GM12864 (cell line): ENCODE data around the gene KDM4C.

ENCODE experiments used
- DNase-seq: peaks from one replicate; pipeline ENCODE4 v3.0.0-alpha.2; 2011; ENCODE audit warnings: low read depth
- H3K4me3 ChIP-seq: 2 replicates; pipeline ENCODE4 v1.5.1; 2011; ENCODE audit warnings: mild to moderate bottlenecking, low read depth, low read length, control low read depth
- TF ChIP-seq, protein P1 (sequence below): IDR thresholded peaks from 2 replicates; pipeline ENCODE4 v1.5.1; 2011; ENCODE audit warnings: low read depth, mild to moderate bottlenecking, moderate library complexity, low read length, control low read depth, inconsistent platforms; ENCODE audit errors: missing control alignments

The KDM4C gene

DNA sequence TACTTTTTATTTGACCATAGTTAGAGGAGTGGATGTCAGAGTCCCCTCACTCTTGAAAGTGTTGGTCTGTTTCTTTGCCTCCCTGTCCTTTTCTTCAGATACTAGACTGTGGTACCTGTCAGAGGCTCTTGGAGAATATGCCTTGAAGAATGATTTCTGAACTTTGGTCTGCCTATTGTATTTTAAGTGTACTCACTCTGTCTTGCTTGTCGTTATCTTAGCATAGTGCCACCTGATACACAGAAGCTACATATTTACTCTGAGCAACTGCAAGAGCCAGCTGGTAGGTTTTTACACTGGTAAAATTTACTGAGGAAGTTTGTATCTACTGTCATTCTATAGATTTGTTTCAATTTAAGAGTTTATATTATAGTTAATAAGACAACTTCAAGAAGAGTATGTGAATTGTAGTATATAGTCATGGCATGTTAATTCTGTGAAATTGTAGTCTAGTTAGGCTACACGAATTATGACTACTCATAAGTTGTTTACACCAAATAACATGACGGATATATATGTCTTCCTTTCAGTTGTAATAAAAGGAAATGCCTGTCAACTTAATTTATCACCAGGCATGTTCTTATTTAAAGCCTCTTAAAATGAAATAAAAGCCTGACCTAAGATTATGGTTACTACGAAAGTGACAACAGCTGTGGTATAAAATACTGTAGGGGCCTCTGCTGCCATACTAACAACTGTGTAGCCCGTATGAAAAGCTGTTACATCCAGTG, 201.7 kb downstream of the KDM4C start:
- TF ChIP-seq, protein P1, sequence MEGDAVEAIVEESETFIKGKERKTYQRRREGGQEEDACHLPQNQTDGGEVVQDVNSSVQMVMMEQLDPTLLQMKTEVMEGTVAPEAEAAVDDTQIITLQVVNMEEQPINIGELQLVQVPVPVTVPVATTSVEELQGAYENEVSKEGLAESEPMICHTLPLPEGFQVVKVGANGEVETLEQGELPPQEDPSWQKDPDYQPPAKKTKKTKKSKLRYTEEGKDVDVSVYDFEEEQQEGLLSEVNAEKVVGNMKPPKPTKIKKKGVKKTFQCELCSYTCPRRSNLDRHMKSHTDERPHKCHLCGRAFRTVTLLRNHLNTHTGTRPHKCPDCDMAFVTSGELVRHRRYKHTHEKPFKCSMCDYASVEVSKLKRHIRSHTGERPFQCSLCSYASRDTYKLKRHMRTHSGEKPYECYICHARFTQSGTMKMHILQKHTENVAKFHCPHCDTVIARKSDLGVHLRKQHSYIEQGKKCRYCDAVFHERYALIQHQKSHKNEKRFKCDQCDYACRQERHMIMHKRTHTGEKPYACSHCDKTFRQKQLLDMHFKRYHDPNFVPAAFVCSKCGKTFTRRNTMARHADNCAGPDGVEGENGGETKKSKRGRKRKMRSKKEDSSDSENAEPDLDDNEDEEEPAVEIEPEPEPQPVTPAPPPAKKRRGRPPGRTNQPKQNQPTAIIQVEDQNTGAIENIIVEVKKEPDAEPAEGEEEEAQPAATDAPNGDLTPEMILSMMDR, result no peak
- no peak overlapping the region for H3K4me3 ChIP-seq
- no peak for DNase-seq

DNA sequence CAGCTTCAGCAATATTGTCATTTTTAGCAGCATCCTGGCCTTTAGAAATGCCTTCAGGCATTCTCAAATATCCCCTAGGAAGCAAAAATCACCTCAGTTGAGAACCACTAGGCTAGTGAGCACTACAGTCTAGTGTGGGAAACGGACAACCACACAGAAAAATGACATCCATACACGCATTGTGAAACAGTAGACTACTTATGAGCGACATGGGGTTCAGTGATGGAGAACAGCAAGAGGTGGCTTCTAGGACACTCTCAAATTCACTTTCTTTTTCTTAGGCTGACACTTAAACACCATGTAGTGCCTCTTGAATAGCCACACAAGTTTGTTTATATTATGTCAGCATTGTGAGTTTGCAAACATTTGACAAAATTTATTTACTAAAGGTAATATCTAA, 203.0 kb downstream of the KDM4C start:
- no peak for DNase-seq
- no peak overlapping the region for H3K4me3 ChIP-seq
- TF ChIP-seq, protein P1, result no peak

DNA sequence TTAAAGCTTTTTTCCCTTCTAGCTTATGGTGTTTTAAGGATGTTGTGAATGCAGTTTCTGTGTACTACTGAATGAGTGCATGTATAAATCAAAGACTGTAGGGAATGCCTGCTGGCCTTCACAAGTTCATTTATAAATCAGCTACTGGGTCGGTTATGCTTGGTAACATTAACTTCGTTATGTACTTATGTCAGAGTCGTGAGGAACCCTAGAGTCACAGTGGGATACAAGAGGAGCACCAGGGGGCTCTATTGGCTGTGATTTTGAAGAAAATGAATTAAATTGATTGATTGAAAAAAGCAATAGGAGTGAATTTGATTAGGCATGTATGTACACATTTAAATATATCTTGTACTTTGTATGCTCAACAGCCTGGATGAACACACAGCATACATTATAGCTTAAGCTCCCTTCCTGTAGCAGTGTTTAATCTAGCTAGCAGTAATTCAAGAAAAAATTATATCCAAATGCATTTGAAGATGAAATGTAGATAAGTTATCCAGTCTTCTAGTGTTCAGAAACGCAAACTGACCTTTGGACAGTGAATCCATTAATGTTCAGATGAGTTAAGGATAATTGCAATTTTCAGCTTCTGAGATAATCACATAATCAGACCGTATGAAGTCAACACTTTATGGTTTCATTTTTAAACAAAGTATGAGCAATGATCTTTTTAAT, 204.2 kb downstream of the KDM4C start:
- no peak overlapping the region for H3K4me3 ChIP-seq
- TF ChIP-seq, protein P1, result no peak
- DNase-seq, result no peak

DNA sequence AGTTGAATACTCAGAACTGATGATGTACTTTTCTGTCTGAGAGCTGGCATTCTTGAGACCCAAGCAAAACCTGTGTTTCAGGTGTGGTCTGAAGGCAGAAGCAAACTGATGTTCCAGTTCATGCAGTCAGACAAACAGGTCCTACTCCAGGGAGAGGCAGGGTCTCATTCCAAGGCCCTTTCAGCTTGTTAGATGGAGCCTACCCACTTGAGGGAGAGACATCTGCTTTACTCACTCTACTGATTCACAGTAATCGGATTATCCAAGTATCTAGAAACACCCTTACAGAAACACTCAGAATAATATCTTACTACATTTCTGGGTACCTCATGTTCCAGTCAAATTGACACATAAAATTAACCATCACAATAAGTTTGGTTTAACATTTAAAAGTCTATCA, 207.8 kb downstream of the KDM4C start:
- DNase-seq, result no peak
- TF ChIP-seq, protein P1, result no peak
- H3K4me3 ChIP-seq, result no peak overlapping the region

DNA sequence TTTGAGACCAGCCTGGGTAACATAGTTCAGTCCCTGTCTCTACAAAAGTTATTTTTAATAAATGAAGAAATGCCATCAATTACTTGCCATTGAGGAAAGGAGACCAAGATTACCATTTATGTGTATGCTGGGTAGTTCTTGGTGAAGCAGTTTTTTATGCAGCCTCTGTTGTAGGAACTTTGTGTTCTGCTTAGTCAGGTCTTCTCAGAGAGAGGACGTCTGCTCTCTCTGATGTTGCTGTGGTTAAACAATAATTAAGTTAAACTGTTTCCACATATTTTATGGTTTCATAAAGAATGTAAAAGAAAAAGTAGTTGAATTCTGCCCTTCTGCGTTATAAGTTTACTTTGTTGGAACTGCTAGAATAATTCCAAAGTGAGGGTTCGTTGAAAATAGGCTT, 210.5 kb downstream of the KDM4C start:
- H3K4me3 ChIP-seq, result no peak overlapping the region
- TF ChIP-seq, protein P1, result no peak
- DNase-seq, result no peak

DNA sequence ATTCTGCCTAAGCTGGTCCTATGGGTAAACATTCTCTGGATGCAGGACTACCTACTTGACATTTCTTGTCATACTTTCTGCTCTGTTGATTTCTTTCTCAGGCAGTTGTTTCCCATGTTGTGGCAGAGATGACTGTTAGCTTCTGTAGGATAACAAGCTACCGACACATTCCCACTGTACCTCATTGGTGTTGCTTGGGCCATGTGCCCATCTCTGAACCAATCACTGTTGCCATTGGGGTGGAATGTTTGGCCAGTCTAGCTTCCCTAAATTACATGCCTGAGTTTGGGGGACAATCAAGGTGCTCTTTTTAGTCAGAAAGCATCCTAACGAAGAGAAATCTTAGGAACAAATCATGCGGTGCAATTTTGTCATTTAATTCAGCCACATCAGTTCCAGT, 212.0 kb downstream of the KDM4C start:
- no peak overlapping the region for H3K4me3 ChIP-seq
- no peak for DNase-seq

More for the DNA sequence above, 212.0 kb downstream of the KDM4C start:
- TF ChIP-seq, protein P1, result no peak
